ENCODE data around the gene FAM136A.
"Not testable (repeated sequence)": the region's sequence is repeated elsewhere in the genome, so short reads cannot be mapped to it uniquely, and the experiment has no call there.

Gene FAM136A

GRCh38 chr2:70282439-70282838, 19.4 kb downstream of the FAM136A start:
- Mint-ChIP-seq H3K4me1 (no peaks in the 10 kb centered on the region), H3K4me3 (no peak overlapping the region), H3K27ac (no peak overlapping the region), H3K9me3 (no peaks in the 10 kb centered on the region), H3K27me3 (ENCODE audit: low read depth) (no peaks in the 10 kb centered on the region), H3K36me3 (ENCODE audit: low read depth) (peaks cover 69% of the 10 kb centered on the region)
- no peak for TF ChIP-seq CTCF (IDR thresholded peaks at IDR 0.05; ENCODE audit: unreplicated experiment in 3 of 3)

GRCh38 chr2:70280242-70280798, 21.5 kb downstream of the FAM136A start:
- H3K36me3 Mint-ChIP-seq (ENCODE audit: low read depth), result peaks cover 66% of the 10 kb centered on the region
- no peak overlapping the region for H3K27ac Mint-ChIP-seq
- no peaks in the 10 kb centered on the region for H3K27me3 Mint-ChIP-seq (ENCODE audit: low read depth)
- no peak for TF ChIP-seq CTCF (IDR thresholded peaks at IDR 0.05; ENCODE audit: unreplicated experiment in 3 of 3)
- no peaks in the 10 kb centered on the region for H3K4me1 Mint-ChIP-seq
- no peaks in the 10 kb centered on the region for H3K9me3 Mint-ChIP-seq
- no peak overlapping the region for H3K4me3 Mint-ChIP-seq

DNA sequence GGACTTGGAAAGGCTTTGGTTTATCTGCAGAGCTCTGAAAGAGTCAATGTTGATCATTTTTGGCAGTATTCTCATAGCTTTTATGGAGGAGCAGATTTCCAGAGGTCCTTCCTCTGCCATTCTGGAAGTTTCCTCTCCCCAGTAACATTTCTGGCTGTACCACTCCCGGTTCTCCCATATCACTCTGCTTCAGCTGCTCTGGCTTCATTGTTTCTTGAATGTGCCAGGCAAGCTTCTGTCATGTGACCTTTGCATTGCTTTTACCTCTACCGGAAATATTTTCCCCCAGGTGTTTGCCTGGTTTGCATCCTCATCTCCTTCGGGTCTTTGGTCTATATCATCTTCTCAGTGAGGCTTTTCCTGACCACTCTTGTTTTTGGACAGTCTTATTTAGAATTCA, 31.5 kb downstream of the FAM136A start:
- H3K27me3 Mint-ChIP-seq (ENCODE audit: low read depth), result no peaks in the 10 kb centered on the region
- H3K27ac Mint-ChIP-seq, result no peak overlapping the region
- H3K36me3 Mint-ChIP-seq (ENCODE audit: low read depth), result peaks cover 57% of the 10 kb centered on the region
- no peak for TF ChIP-seq CTCF (IDR thresholded peaks at IDR 0.05; ENCODE audit: unreplicated experiment in 3 of 3)
- no peaks in the 10 kb centered on the region for H3K4me1 Mint-ChIP-seq
- no peak overlapping the region for H3K4me3 Mint-ChIP-seq
- H3K9me3 Mint-ChIP-seq, result peaks cover 8% of the 10 kb centered on the region

GRCh38 chr2:70269422-70270302, 32.2 kb downstream of the FAM136A start:
- H3K27ac Mint-ChIP-seq; H3K4me3 Mint-ChIP-seq; H3K9me3 Mint-ChIP-seq; H3K27me3 Mint-ChIP-seq (ENCODE audit: low read depth); H3K4me1 Mint-ChIP-seq: not testable (repeated sequence)
- H3K36me3 Mint-ChIP-seq (ENCODE audit: low read depth), result peaks cover 58% of the 10 kb centered on the region

- H3K9me3 Mint-ChIP-seq; H3K27me3 Mint-ChIP-seq (ENCODE audit: low read depth); H3K4me1 Mint-ChIP-seq; H3K4me3 Mint-ChIP-seq; H3K27ac Mint-ChIP-seq: not testable (repeated sequence)
- peaks cover 66% of the 10 kb centered on the region for H3K36me3 Mint-ChIP-seq (ENCODE audit: low read depth)
These were observed 34.9 kb downstream of the FAM136A start for GRCh38 chr2:70266925-70267324.

GRCh38 chr2:70261501-70261900, 40.4 kb downstream of the FAM136A start:
- Mint-ChIP-seq H3K4me3 (peak overlapping the region in 2 of 3 experiments; percentile 54 to 98), H3K4me1 (peaks cover 35% of the 10 kb centered on the region), H3K36me3 (ENCODE audit: low read depth) (peaks cover 57% of the 10 kb centered on the region), H3K9me3 (peaks cover 5% of the 10 kb centered on the region), H3K27me3 (ENCODE audit: low read depth) (no peaks in the 10 kb centered on the region), H3K27ac (peak overlapping the region; percentile 60 to 82 (median 65))
- TF ChIP-seq CTCF (IDR thresholded peaks at IDR 0.05; ENCODE audit: unreplicated experiment in 3 of 3), result no peak

GRCh38 chr2:70258532-70258875, 43.4 kb downstream of the FAM136A start:
- Mint-ChIP-seq H3K9me3 (no peaks in the 10 kb centered on the region), H3K27me3 (ENCODE audit: low read depth) (no peaks in the 10 kb centered on the region), H3K27ac (peak overlapping the region; percentile 85 to 91 (median 87)), H3K4me1 (peaks cover 35% of the 10 kb centered on the region), H3K4me3 (peak overlapping the region; percentile 93 to 98 (median 95)), H3K36me3 (ENCODE audit: low read depth) (peaks cover 34% of the 10 kb centered on the region)
- no peak for TF ChIP-seq CTCF (IDR thresholded peaks at IDR 0.05; ENCODE audit: unreplicated experiment in 3 of 3)

Measured in nephron (organoid).